Activated B cell treated with CpG ODN at 0.5 μM for 24 hours (primary cell): ENCODE measurements around the gene SIX6. TPM values are rescaled to one million over a fixed set of nuclear protein-coding genes. Genes with fewer than 3 reads are reported as not detected.

Experiments used
- ATAC-seq: fragments of 200-7000 bp; cut with Tn5 transposase; one replicate; pipeline ENCODE4 v1.10.0; 2021; ENCODE audit warnings: low read depth, mild to moderate bottlenecking, moderate library complexity
- CTCF ChIA-PET: fragments of 350-600 bp; sonication (Branson Sonifier 250); formaldehyde crosslinking; loops from one replicate; lab custom pipeline; 2021; ENCODE audit warnings: antibody characterized with exemption; lab: Charles Lee
- POLR2A ChIA-PET: fragments of 350-600 bp; sonication (Branson Sonifier 250); formaldehyde crosslinking; loops from one replicate; lab custom pipeline; 2021; ENCODE audit warnings: antibody characterized with exemption; lab: Charles Lee
- DNase-seq: peaks from one replicate; pipeline ENCODE4 v3.0.0; 2022
- H3K27ac Mint-ChIP-seq: one replicate; pipeline ENCODE4 v1.8.0; 2020; ENCODE audit warnings: mixed read lengths
- H3K27me3 Mint-ChIP-seq: one replicate; pipeline ENCODE4 v1.8.0; 2021; ENCODE audit warnings: mixed read lengths
- H3K36me3 Mint-ChIP-seq: one replicate; pipeline ENCODE4 v1.8.0; 2021; ENCODE audit warnings: low read depth, mixed read lengths
- H3K4me1 Mint-ChIP-seq: one replicate; pipeline ENCODE4 v1.8.0; 2021; ENCODE audit warnings: mixed read lengths
- H3K4me3 Mint-ChIP-seq: one replicate; pipeline ENCODE4 v1.8.0; 2020; ENCODE audit warnings: mild to moderate bottlenecking, mixed read lengths
- H3K9me3 Mint-ChIP-seq: one replicate; pipeline ENCODE4 v1.8.0; 2020; ENCODE audit warnings: mixed read lengths
- intact Hi-C: fragments of 100-400 bp; cut with micrococcal nuclease; formaldehyde crosslinking; loops from one replicate; pipeline ENCODE4 v1.15.1; 2024
- total RNA-seq: library from RNA; stranded (reverse); gene quantifications from 2 replicates; pipeline ENCODE4 v1.2.3, GENCODE V29; 2022
- TF ChIP-seq, protein P1 (sequence below): fragments of 200-600 bp; IDR thresholded peaks from one replicate; pipeline ENCODE4 v1.8.0; 2022; ENCODE audit warnings: antibody characterized with exemption, mild to moderate bottlenecking

Gene SIX6
- total RNA-seq, 1 donor from 2014 or later, result not detected

DNA sequence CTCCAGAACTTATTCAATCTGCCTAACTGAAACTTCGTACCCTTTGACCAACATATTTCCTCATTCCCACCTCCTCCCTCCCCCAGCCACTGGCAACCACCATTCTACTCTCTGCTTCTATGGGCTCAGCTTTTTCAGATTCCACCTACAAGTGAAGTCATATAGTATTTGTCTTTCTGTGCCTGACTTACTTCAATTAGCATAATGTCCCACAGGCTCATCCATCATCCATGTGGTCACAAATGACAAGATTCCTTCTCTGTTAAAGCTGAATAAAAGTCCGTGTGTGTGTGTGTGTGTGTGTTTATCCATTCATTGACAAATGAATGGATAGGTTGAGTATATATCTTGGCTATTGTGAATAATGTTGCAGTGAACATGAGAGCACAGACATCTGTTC, 21.7 kb upstream of the SIX6 start:
- TF ChIP-seq, protein P1, sequence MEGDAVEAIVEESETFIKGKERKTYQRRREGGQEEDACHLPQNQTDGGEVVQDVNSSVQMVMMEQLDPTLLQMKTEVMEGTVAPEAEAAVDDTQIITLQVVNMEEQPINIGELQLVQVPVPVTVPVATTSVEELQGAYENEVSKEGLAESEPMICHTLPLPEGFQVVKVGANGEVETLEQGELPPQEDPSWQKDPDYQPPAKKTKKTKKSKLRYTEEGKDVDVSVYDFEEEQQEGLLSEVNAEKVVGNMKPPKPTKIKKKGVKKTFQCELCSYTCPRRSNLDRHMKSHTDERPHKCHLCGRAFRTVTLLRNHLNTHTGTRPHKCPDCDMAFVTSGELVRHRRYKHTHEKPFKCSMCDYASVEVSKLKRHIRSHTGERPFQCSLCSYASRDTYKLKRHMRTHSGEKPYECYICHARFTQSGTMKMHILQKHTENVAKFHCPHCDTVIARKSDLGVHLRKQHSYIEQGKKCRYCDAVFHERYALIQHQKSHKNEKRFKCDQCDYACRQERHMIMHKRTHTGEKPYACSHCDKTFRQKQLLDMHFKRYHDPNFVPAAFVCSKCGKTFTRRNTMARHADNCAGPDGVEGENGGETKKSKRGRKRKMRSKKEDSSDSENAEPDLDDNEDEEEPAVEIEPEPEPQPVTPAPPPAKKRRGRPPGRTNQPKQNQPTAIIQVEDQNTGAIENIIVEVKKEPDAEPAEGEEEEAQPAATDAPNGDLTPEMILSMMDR, result no peak
- Mint-ChIP-seq H3K4me3 (no peak overlapping the region), H3K27ac (no peak overlapping the region), H3K4me1 (peaks cover 3% of the 10 kb centered on the region), H3K27me3 (peaks cover 7% of the 10 kb centered on the region), H3K9me3 (peaks cover 3% of the 10 kb centered on the region), H3K36me3 (no peaks in the 10 kb centered on the region)
- no peak for DNase-seq
- no peak for ATAC-seq
- ChIA-PET POLR2A (no interaction called here), CTCF (no interaction called here)
- intact Hi-C loops, result no loop called here

GRCh38 chr14:60488175-60488574, 20.8 kb upstream of the SIX6 start:
- TF ChIP-seq, protein P1, result no peak
- ChIA-PET POLR2A (no interaction called here), CTCF (no interaction called here)
- Mint-ChIP-seq H3K4me1 (peaks cover 3% of the 10 kb centered on the region), H3K27me3 (peaks cover 7% of the 10 kb centered on the region), H3K9me3 (peaks cover 3% of the 10 kb centered on the region), H3K36me3 (no peaks in the 10 kb centered on the region), H3K4me3 (no peak overlapping the region), H3K27ac (no peak overlapping the region)
- ATAC-seq, result no peak
- intact Hi-C loops, result no loop called here
- no peak for DNase-seq

DNA sequence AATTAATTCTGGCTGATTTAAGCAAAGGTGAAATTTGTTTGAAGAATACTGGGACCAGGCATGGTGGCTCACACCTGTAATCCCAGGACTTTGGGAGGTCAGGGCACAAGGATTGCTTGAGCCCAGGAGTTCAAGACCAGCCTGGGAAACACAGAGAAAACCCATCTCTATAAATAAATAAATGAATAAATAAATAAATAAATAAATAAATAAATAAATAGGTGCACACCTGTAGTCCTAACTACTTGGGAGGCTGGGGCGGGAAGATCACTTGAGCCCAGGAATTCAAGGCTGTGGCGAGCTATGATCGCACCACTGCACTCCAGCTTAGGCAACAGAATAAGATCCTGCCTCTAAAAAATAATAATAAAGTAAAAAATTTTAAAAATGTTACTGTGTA, 18.7 kb upstream of the SIX6 start:
- no peak for DNase-seq
- Mint-ChIP-seq H3K27me3 (peaks cover 7% of the 10 kb centered on the region), H3K27ac (no peak overlapping the region), H3K9me3 (peaks cover 3% of the 10 kb centered on the region), H3K36me3 (no peaks in the 10 kb centered on the region), H3K4me3 (no peak overlapping the region), H3K4me1 (peaks cover 1% of the 10 kb centered on the region)
- TF ChIP-seq, protein P1, result no peak
- intact Hi-C loops, result no loop called here
- ChIA-PET CTCF (no interaction called here), POLR2A (no interaction called here)
- ATAC-seq, result no peak

GRCh38 chr14:60495946-60496345, 13.0 kb upstream of the SIX6 start:
- H3K4me3 Mint-ChIP-seq, result no peak overlapping the region
- CTCF ChIA-PET, result no interaction called here
- DNase-seq, result no peak
- POLR2A ChIA-PET, result no interaction called here
- peaks cover 3% of the 10 kb centered on the region for H3K9me3 Mint-ChIP-seq
- H3K4me1 Mint-ChIP-seq, result no peaks in the 10 kb centered on the region
- no peaks in the 10 kb centered on the region for H3K36me3 Mint-ChIP-seq
- H3K27me3 Mint-ChIP-seq, result peaks cover 16% of the 10 kb centered on the region
- TF ChIP-seq, protein P1, result no peak
- intact Hi-C loops, result no loop called here
- no peak overlapping the region for H3K27ac Mint-ChIP-seq
- ATAC-seq, result no peak

- ChIA-PET CTCF (no interaction called here), POLR2A (no interaction called here)
- intact Hi-C loops, result no loop called here
- peaks cover 43% of the 10 kb centered on the region for H3K27me3 Mint-ChIP-seq
- H3K9me3 Mint-ChIP-seq, result no peaks in the 10 kb centered on the region
- DNase-seq, result no peak
- no peak for ATAC-seq
- no peaks in the 10 kb centered on the region for H3K4me1 Mint-ChIP-seq
- H3K36me3 Mint-ChIP-seq, result no peaks in the 10 kb centered on the region
- H3K4me3 Mint-ChIP-seq, result no peak overlapping the region
- TF ChIP-seq, protein P1, result no peak
- H3K27ac Mint-ChIP-seq, result no peak overlapping the region
These were observed 6.4 kb upstream of the SIX6 start for GRCh38 chr14:60502541-60502940.
